Measurements from ENCODE around the gene TNRC6B.
"Not testable (repeated sequence)": the region's sequence is repeated elsewhere in the genome, so short reads cannot be mapped to it uniquely, and the experiment has no call there.

Gene TNRC6B

GRCh38 chr22:40302149-40302548 is 124.4 kb downstream of the TNRC6B start:
- no peaks in the 10 kb centered on the region for H3K27me3 ChIP-seq
- H3K9me3 ChIP-seq: no peaks in the 10 kb centered on the region
- H3K4me3 ChIP-seq (ENCODE audit: low read depth, low read length): no peak overlapping the region
- H3K36me3 ChIP-seq: peaks cover 25% of the 10 kb centered on the region
- no peak for DNase-seq
- TF ChIP-seq CTCF (IDR thresholded peaks at IDR 0.05; ENCODE audit: low read depth, low read length): no peak
- no peaks in the 10 kb centered on the region for H3K4me1 ChIP-seq

GRCh38 chr22:40305625-40306024 is 127.9 kb downstream of the TNRC6B start:
- TF ChIP-seq CTCF (IDR thresholded peaks at IDR 0.05; ENCODE audit: low read depth, low read length): no peak
- H3K36me3 ChIP-seq: peaks cover 48% of the 10 kb centered on the region
- no peaks in the 10 kb centered on the region for H3K27me3 ChIP-seq
- DNase-seq: no peak
- H3K4me1 ChIP-seq: peaks cover 5% of the 10 kb centered on the region; the same call in 1 of the 2 replicates
- H3K9me3 ChIP-seq: no peaks in the 10 kb centered on the region
- H3K4me3 ChIP-seq (ENCODE audit: low read depth, low read length): no peak overlapping the region

GRCh38 chr22:40308999-40309573 is 131.4 kb downstream of the TNRC6B start:
- Histone ChIP-seq H3K36me3 (peaks cover 62% of the 10 kb centered on the region), H3K27me3 (no peaks in the 10 kb centered on the region), H3K4me3 (ENCODE audit: low read depth, low read length) (no peak overlapping the region), H3K4me1 (peaks cover 5% of the 10 kb centered on the region; the same call in 1 of the 2 replicates), H3K9me3 (no peaks in the 10 kb centered on the region)
- no peak for TF ChIP-seq CTCF (IDR thresholded peaks at IDR 0.05; ENCODE audit: low read depth, low read length)
- no peak for DNase-seq

GRCh38 chr22:40309631-40310030 is 131.9 kb downstream of the TNRC6B start:
- no peak for DNase-seq
- H3K27me3 ChIP-seq: no peaks in the 10 kb centered on the region
- no peaks in the 10 kb centered on the region for H3K9me3 ChIP-seq
- TF ChIP-seq CTCF (IDR thresholded peaks at IDR 0.05; ENCODE audit: low read depth, low read length): no peak
- H3K4me1 ChIP-seq: peaks cover 5% of the 10 kb centered on the region; the same call in 1 of the 2 replicates
- H3K36me3 ChIP-seq: peaks cover 68% of the 10 kb centered on the region
- no peak overlapping the region for H3K4me3 ChIP-seq (ENCODE audit: low read depth, low read length)

GRCh38 chr22:40310081-40310767 is 132.5 kb downstream of the TNRC6B start:
- TF ChIP-seq CTCF (IDR thresholded peaks at IDR 0.05; ENCODE audit: low read depth, low read length): no peak
- Histone ChIP-seq H3K27me3 (no peaks in the 10 kb centered on the region), H3K36me3 (peaks cover 74% of the 10 kb centered on the region), H3K4me3 (ENCODE audit: low read depth, low read length) (no peak overlapping the region), H3K9me3 (no peaks in the 10 kb centered on the region), H3K4me1 (peaks cover 5% of the 10 kb centered on the region; the same call in 1 of the 2 replicates)
- DNase-seq: no peak

- Histone ChIP-seq H3K36me3 (peaks cover 77% of the 10 kb centered on the region), H3K4me3 (ENCODE audit: low read depth, low read length) (no peak overlapping the region), H3K9me3 (no peaks in the 10 kb centered on the region)
Measured at GRCh38 chr22:40310768-40311120, 133.0 kb downstream of the TNRC6B start.

GRCh38 chr22:40311646-40312045 is 133.9 kb downstream of the TNRC6B start:
- not testable (repeated sequence) for H3K9me3 ChIP-seq; H3K4me1 ChIP-seq; H3K27me3 ChIP-seq; H3K4me3 ChIP-seq (ENCODE audit: low read depth, low read length); DNase-seq
- peaks cover 83% of the 10 kb centered on the region for H3K36me3 ChIP-seq

More at GRCh38 chr22:40310768-40311120, 133.0 kb downstream of the TNRC6B start:
- Histone ChIP-seq H3K27me3 (no peaks in the 10 kb centered on the region), H3K4me1 (peaks cover 5% of the 10 kb centered on the region; the same call in 1 of the 2 replicates)
- DNase-seq: no peak
- TF ChIP-seq CTCF (IDR thresholded peaks at IDR 0.05; ENCODE audit: low read depth, low read length): no peak

Data from BE2C (cell line).